ACC112 (cell line): ENCODE data around the gene SLC10A7.

ENCODE experiments used
- H2AFZ ChIP-seq: fragments of 200-600 bp; sonication (generic); one replicate; pipeline ENCODE4 v1.6.0; 2017; ENCODE audit warnings: antibody characterized with exemption, low read length; ENCODE audit not compliant: unreplicated experiment
- H3K27ac ChIP-seq: fragments of 200-600 bp; sonication (generic); 2 replicates; pipeline ENCODE4 v1.5.1; 2014; ENCODE audit warnings: low read depth, mild to moderate bottlenecking, antibody characterized with exemption, low read length, moderate library complexity
- H3K27me3 ChIP-seq: fragments of 200-600 bp; sonication (generic); 2 replicates; pipeline ENCODE4 v1.6.1; 2014; ENCODE audit warnings: mild to moderate bottlenecking, antibody characterized with exemption, low read length, moderate library complexity, mixed read lengths; ENCODE audit not compliant: insufficient read depth
- H3K36me3 ChIP-seq: fragments of 200-600 bp; sonication (generic); 2 replicates; pipeline ENCODE4 v1.6.1; 2016; ENCODE audit warnings: mild to moderate bottlenecking, antibody characterized with exemption, low read length, moderate library complexity, mixed read lengths; ENCODE audit not compliant: insufficient read depth
- H3K4me1 ChIP-seq: fragments of 200-600 bp; sonication (generic); one replicate; pipeline ENCODE4 v1.6.1; 2016; ENCODE audit warnings: low read length, mixed read lengths; ENCODE audit not compliant: insufficient read depth, unreplicated experiment, control insufficient read depth
- H3K4me3 ChIP-seq: fragments of 200-600 bp; sonication (generic); 2 replicates; pipeline ENCODE4 v1.5.1; 2014; ENCODE audit warnings: mild to moderate bottlenecking, low read depth, low read length
- H3K79me2 ChIP-seq: fragments of 200-600 bp; sonication (generic); one replicate; pipeline ENCODE4 v1.6.0; 2016; ENCODE audit warnings: low read length; ENCODE audit not compliant: control insufficient read depth, unreplicated experiment, insufficient read depth

The SLC10A7 gene

GRCh38 chr4:146285037-146285436 is 236.7 kb downstream of the SLC10A7 start:
- no peak overlapping the region for H3K27ac ChIP-seq
- H3K36me3 ChIP-seq = no peaks in the 10 kb centered on the region
- H3K27me3 ChIP-seq = no peaks in the 10 kb centered on the region
- no peaks in the 10 kb centered on the region for H3K4me1 ChIP-seq
- H2AFZ ChIP-seq = no peak overlapping the region
- H3K4me3 ChIP-seq = no peak overlapping the region
- no peaks in the 10 kb centered on the region for H3K79me2 ChIP-seq

- no peaks in the 10 kb centered on the region for H3K27me3 ChIP-seq
- H3K36me3 ChIP-seq = no peaks in the 10 kb centered on the region
- no peak overlapping the region for H3K27ac ChIP-seq
- H3K4me3 ChIP-seq = no peak overlapping the region
- H2AFZ ChIP-seq = no peak overlapping the region
- no peaks in the 10 kb centered on the region for H3K79me2 ChIP-seq
- no peaks in the 10 kb centered on the region for H3K4me1 ChIP-seq
These were observed 237.7 kb downstream of the SLC10A7 start for GRCh38 chr4:146283758-146284651.

GRCh38 chr4:146282657-146283056 is 239.1 kb downstream of the SLC10A7 start:
- Histone ChIP-seq H3K27ac (no peak overlapping the region), H3K36me3 (no peaks in the 10 kb centered on the region), H2AFZ (no peak overlapping the region), H3K79me2 (no peaks in the 10 kb centered on the region), H3K27me3 (no peaks in the 10 kb centered on the region), H3K4me1 (no peaks in the 10 kb centered on the region), H3K4me3 (no peak overlapping the region)

GRCh38 chr4:146278986-146279385 is 242.8 kb downstream of the SLC10A7 start:
- Histone ChIP-seq H3K27ac (no peak overlapping the region), H2AFZ (no peak overlapping the region), H3K36me3 (no peaks in the 10 kb centered on the region), H3K4me1 (no peaks in the 10 kb centered on the region), H3K27me3 (no peaks in the 10 kb centered on the region), H3K79me2 (no peaks in the 10 kb centered on the region), H3K4me3 (no peak overlapping the region)

GRCh38 chr4:146275370-146275769 is 246.4 kb downstream of the SLC10A7 start:
- H3K36me3 ChIP-seq = no peaks in the 10 kb centered on the region
- no peaks in the 10 kb centered on the region for H3K4me1 ChIP-seq
- H2AFZ ChIP-seq = no peak overlapping the region
- H3K4me3 ChIP-seq = no peak overlapping the region
- H3K27ac ChIP-seq = no peak overlapping the region
- H3K27me3 ChIP-seq = no peaks in the 10 kb centered on the region
- H3K79me2 ChIP-seq = no peaks in the 10 kb centered on the region

GRCh38 chr4:146274774-146275173 is 247.0 kb downstream of the SLC10A7 start:
- Histone ChIP-seq H3K79me2 (no peaks in the 10 kb centered on the region), H3K4me3 (no peak overlapping the region), H3K27ac (no peak overlapping the region), H3K4me1 (no peaks in the 10 kb centered on the region), H3K27me3 (no peaks in the 10 kb centered on the region), H3K36me3 (no peaks in the 10 kb centered on the region), H2AFZ (no peak overlapping the region)

GRCh38 chr4:146273204-146273901 is 248.4 kb downstream of the SLC10A7 start:
- Histone ChIP-seq H3K4me1 (no peaks in the 10 kb centered on the region), H3K27ac (no peak overlapping the region), H3K4me3 (no peak overlapping the region), H2AFZ (no peak overlapping the region), H3K36me3 (no peaks in the 10 kb centered on the region), H3K27me3 (no peaks in the 10 kb centered on the region), H3K79me2 (no peaks in the 10 kb centered on the region)

GRCh38 chr4:146271466-146271865 is 250.3 kb downstream of the SLC10A7 start:
- H3K4me1 ChIP-seq = no peaks in the 10 kb centered on the region
- no peak overlapping the region for H3K4me3 ChIP-seq
- H3K27me3 ChIP-seq = no peaks in the 10 kb centered on the region

GRCh38 chr4:146269228-146269653 is 252.5 kb downstream of the SLC10A7 start:
- no peaks in the 10 kb centered on the region for H3K79me2 ChIP-seq
- no peaks in the 10 kb centered on the region for H3K4me1 ChIP-seq
- no peaks in the 10 kb centered on the region for H3K36me3 ChIP-seq
- no peak overlapping the region for H3K27ac ChIP-seq
- no peak overlapping the region for H2AFZ ChIP-seq
- H3K27me3 ChIP-seq = no peaks in the 10 kb centered on the region
- no peak overlapping the region for H3K4me3 ChIP-seq

More at GRCh38 chr4:146271466-146271865, 250.3 kb downstream of the SLC10A7 start:
- Histone ChIP-seq H3K36me3 (no peaks in the 10 kb centered on the region), H3K27ac (no peak overlapping the region), H2AFZ (no peak overlapping the region), H3K79me2 (no peaks in the 10 kb centered on the region)

GRCh38 chr4:146267826-146268225 is 253.9 kb downstream of the SLC10A7 start:
- Histone ChIP-seq H2AFZ (no peak overlapping the region), H3K36me3 (no peaks in the 10 kb centered on the region), H3K4me1 (no peaks in the 10 kb centered on the region), H3K27ac (no peak overlapping the region), H3K79me2 (no peaks in the 10 kb centered on the region), H3K27me3 (no peaks in the 10 kb centered on the region), H3K4me3 (no peak overlapping the region)
